A549 (cell line): ENCODE data around the gene DDX52.

Experiments used
- CTCF ChIP-seq: fragments of >200 bp; sonication (Bioruptor Twin); formaldehyde crosslinking; IDR thresholded peaks from 3 replicates; pipeline ENCODE4 v1.5.1; 2016
- ELK1 ChIP-seq: fragments of 150-350 bp; IDR thresholded peaks from 2 replicates; pipeline ENCODE4 v1.6.1; 2014; ENCODE audit warnings: low read depth, mild to moderate bottlenecking, low read length
- EP300 ChIP-seq, 2 experiments: fragments of >200 bp; sonication (Bioruptor Twin); formaldehyde crosslinking; IDR thresholded peaks; 2 replicates in 1 of 2; 3 replicates in 1 of 2; pipeline ENCODE4 v1.6.1; 2016 to 2017
- HMGXB4 ChIP-seq: fragments of 250-450 bp; sonication (Bioruptor Pico); IDR thresholded peaks from 2 replicates; pipeline ENCODE4 v1.5.0; 2021; ENCODE audit warnings: mild to moderate bottlenecking, moderate library complexity, borderline replicate concordance
- NFE2L2 ChIP-seq: fragments of 150-350 bp; conservative IDR thresholded peaks from 2 replicates; pipeline ENCODE4 v1.6.1; 2014; ENCODE audit warnings: low read length
- NR3C1 ChIP-seq: fragments of >200 bp; sonication (Bioruptor Twin); formaldehyde crosslinking; IDR thresholded peaks from 3 replicates; pipeline ENCODE4 v1.6.1; 2017
- POLR2A ChIP-seq: IDR thresholded peaks from 2 replicates; pipeline ENCODE4 v1.6.1; 2012; ENCODE audit warnings: mild to moderate bottlenecking, low read length
- RCOR1 ChIP-seq: fragments of 150-350 bp; IDR thresholded peaks from 2 replicates; pipeline ENCODE4 v1.6.1; 2014; ENCODE audit warnings: antibody characterized with exemption, low read length, low read depth
- REST ChIP-seq: fragments of 200-600 bp; sonication (generic); IDR thresholded peaks from 2 replicates; pipeline ENCODE4 v1.6.1; 2016; ENCODE audit warnings: antibody characterized with exemption, mild to moderate bottlenecking, moderate library complexity
- RFX5 ChIP-seq: fragments of 450-650 bp; IDR thresholded peaks from 2 replicates; pipeline ENCODE4 v1.7.1; 2014; ENCODE audit warnings: antibody characterized with exemption, mild to moderate bottlenecking, moderate library complexity

- TF ChIP-seq RCOR1 (no peak), NFE2L2 (no peak), HMGXB4 (CRISPR knock-in tag) (no peak), REST (no peak), CTCF (no peak), POLR2A (no peak), NR3C1 (no peak), ELK1 (no peak), RFX5 (no peak), EP300 (IDR thresholded peaks at IDR 0.05) (no peak)
These were observed 35.5 kb downstream of the DDX52 start for GRCh38 chr17:37607637-37608331.
